Peyer's patch (tissue), 4 donors: ENCODE measurements around the gene RNASE11.

Experiments
- CTCF ChIP-seq, 6 experiments: fragments of 450-650 bp in 4 of 6; fragments of 200-600 bp in 2 of 6; sonication (generic) in 1 of 6; IDR thresholded peaks; one replicate each; pipeline ENCODE4 v1.5.1; 2017 to 2019; ENCODE audit warnings: antibody characterized with exemption in 6 of 6, mild to moderate bottlenecking in 3 of 6, moderate library complexity in 1 of 6
- POLR2A ChIP-seq, 2 donors: fragments of 450-650 bp; IDR thresholded peaks; one replicate each; pipeline ENCODE4 v1.5.1; 2017; ENCODE audit warnings: antibody characterized with exemption in 2 of 2, mild to moderate bottlenecking in 2 of 2, moderate library complexity in 2 of 2

GRCh38 chr14:20614038-20614840 lies 26.4 kb upstream of the RNASE11 start:
- TF ChIP-seq POLR2A (IDR thresholded peaks at IDR 0.05): no peak
- no peak for TF ChIP-seq CTCF (IDR thresholded peaks at IDR 0.05)
